GM18508 (cell line): Measurements from ENCODE around the gene TMEM98.
"Not testable (repeated sequence)": the region's sequence is repeated elsewhere in the genome, so short reads cannot be mapped to it uniquely, and the experiment has no call there.

Source experiments
- ATAC-seq: cut with Tn5 transposase; IDR thresholded peaks from one replicate; pipeline ENCODE4 v1.9.1; 2021; ENCODE audit warnings: moderate number of reproducible peaks; ENCODE audit not compliant: insufficient read depth, unreplicated experiment

Gene TMEM98

GRCh38 chr17:32927724-32928585 lies at the start of gene TMEM98:
TSS of gene TMEM98 (plus strand) at chr17:32928153. CDS start at chr17:32931529, 3,376 bp downstream.
- ATAC-seq: no peak

- ATAC-seq: no peak
These were observed 49.7 kb upstream of the TMEM98 start for GRCh38 chr17:32878211-32878610.

- no peak for ATAC-seq
These were observed 48.8 kb upstream of the TMEM98 start for GRCh38 chr17:32879134-32879533.

- ATAC-seq: no peak
These were observed 47.1 kb upstream of the TMEM98 start for GRCh38 chr17:32880671-32881453.

- no peak for ATAC-seq
These were observed 45.9 kb upstream of the TMEM98 start for GRCh38 chr17:32882029-32882428.

GRCh38 chr17:32882734-32883133 lies 45.2 kb upstream of the TMEM98 start:
- ATAC-seq: no peak

- not testable (repeated sequence) for ATAC-seq
These were observed 41.0 kb upstream of the TMEM98 start for GRCh38 chr17:32886951-32887350.

GRCh38 chr17:32887410-32887809 lies 40.5 kb upstream of the TMEM98 start:
- ATAC-seq: not testable (repeated sequence)

GRCh38 chr17:32894245-32894644 lies 33.7 kb upstream of the TMEM98 start:
- ATAC-seq: no peak

GRCh38 chr17:32896647-32897258 lies 31.2 kb upstream of the TMEM98 start:
- ATAC-seq: no peak

- no peak for ATAC-seq
These were observed 28.5 kb upstream of the TMEM98 start for GRCh38 chr17:32899236-32900013.

GRCh38 chr17:32901743-32902142 lies 26.2 kb upstream of the TMEM98 start:
- no peak for ATAC-seq

- ATAC-seq: no peak
These were observed 23.9 kb upstream of the TMEM98 start for GRCh38 chr17:32903774-32904673.

GRCh38 chr17:32904891-32905290 lies 23.1 kb upstream of the TMEM98 start:
- no peak for ATAC-seq

GRCh38 chr17:32907583-32907982 lies 20.4 kb upstream of the TMEM98 start:
- ATAC-seq: no peak

- ATAC-seq: no peak
These were observed 18.1 kb upstream of the TMEM98 start for GRCh38 chr17:32909787-32910369.

- ATAC-seq: no peak
These were observed 17.2 kb upstream of the TMEM98 start for GRCh38 chr17:32910769-32911168.

GRCh38 chr17:32912218-32912897 lies 15.6 kb upstream of the TMEM98 start:
- ATAC-seq: no peak
